ENCODE data around the gene RPUSD1. TPM values are rescaled to one million over a fixed set of nuclear protein-coding genes. Genes with fewer than 3 reads are reported as not detected.
A peak's percentile ranks its signal among the peaks of the same experiment; 100 is the strongest.

The RPUSD1 gene
- total RNA-seq, 4 donors from 2014 or later: 16.1 to 71.4 (median 24.8) TPM

- DNase-seq: peak; percentile 94
- Histone ChIP-seq H3K4me3 (peak within 1 kb of the TSS; percentile 65 to 99 (median 96)), H3K27me3 (peaks cover 4% of the 10 kb centered on the region), H3K36me3 (no peaks in the 10 kb centered on the region), H3K9me3 (no peaks in the 10 kb centered on the region), H3K27ac (peak within 1 kb of the TSS; percentile 73 to 91 (median 85)), H3K4me1 (peaks cover 14 to 22% (median 18%) of the 10 kb centered on the region in 4 donors)
- intact Hi-C loops (cut with DNase I; ENCODE audit: low total_unique reads): loop anchor here (5.0 kb wide), 1 partner anchor 76 kb away; no protein-coding TSS in a partner anchor
- 0% methylated on average over 50 of the region's 97 CpGs; no CpG with 5 or more reads in 1 of the 2 donors for WGBS, 2 donors (ENCODE audit: low coverage in 1 of 2)
- in situ Hi-C loops (cut with MboI; ENCODE audit: low pct_ligation_motif_present in 1 of 4, low pct_unique_long_range_greater_than_20kb in 1 of 4, low sequenced_read_pairs in 3 of 4): loop anchor here in 2 of 4 donors (5.0 to 10.0 kb wide), 2 partner anchors 74 to 76 kb away; partner anchors contain the start of gene METRN (in 1 of the 2)
- TF ChIP-seq EP300 (IDR thresholded peaks at IDR 0.05; ENCODE audit: low read depth) (no peak), CTCF (IDR thresholded peaks at IDR 0.05) (no peak), POLR2A (IDR thresholded peaks at IDR 0.05) (no peak), POLR2AphosphoS5 (IDR thresholded peaks at IDR 0.05) (no peak)
Observed at GRCh38 chr16:788399-789126, 382 bp upstream of the RPUSD1 start, which contains the start of gene CHTF18. CHTF18 (plus strand) TSS chr16:788620; CDS start chr16:788685, 65 bp downstream.

- intact Hi-C loops (cut with DNase I; ENCODE audit: low total_unique reads) (loop anchor here (5.0 kb wide), 1 partner anchor 75 kb away; no protein-coding TSS in a partner anchor), in situ Hi-C loops (cut with MboI; ENCODE audit: low pct_ligation_motif_present in 1 of 4, low pct_unique_long_range_greater_than_20kb in 1 of 4, low sequenced_read_pairs in 3 of 4) (loop anchor here in 2 of 4 donors (5.0 to 10.0 kb wide), 2 partner anchors 73 to 75 kb away; partner anchors contain the start of gene METRN (in 1 of the 2))
- H3K27me3 ChIP-seq: peaks cover 15% of the 10 kb centered on the region
- peak overlapping the region; percentile 73 to 91 (median 85) for H3K27ac ChIP-seq
- H3K4me3 ChIP-seq: peak overlapping the region; percentile 65 to 99 (median 96)
- WGBS, 2 donors (ENCODE audit: low coverage in 1 of 2): 41% methylated on average over 29 of the region's 47 CpGs; no CpG with 5 or more reads in 1 of the 2 donors
- H3K36me3 ChIP-seq: no peaks in the 10 kb centered on the region
- peaks cover 14 to 22% (median 18%) of the 10 kb centered on the region in 4 donors for H3K4me1 ChIP-seq
- DNase-seq: peak; percentile 28
- no peaks in the 10 kb centered on the region for H3K9me3 ChIP-seq
- no peak for TF ChIP-seq EP300 (IDR thresholded peaks at IDR 0.05; ENCODE audit: low read depth)
- TF ChIP-seq CTCF (IDR thresholded peaks at IDR 0.05): no peak
- TF ChIP-seq POLR2A (IDR thresholded peaks at IDR 0.05): no peak
- no peak for TF ChIP-seq POLR2AphosphoS5 (IDR thresholded peaks at IDR 0.05)
Observed at GRCh38 chr16:787321-787966, 737 bp downstream of the RPUSD1 start.

GRCh38 chr16:785563-786535 is 2.3 kb downstream of the RPUSD1 start:
- TF ChIP-seq CTCF (IDR thresholded peaks at IDR 0.05) (peak; percentile 63 to 81 (median 73)), POLR2AphosphoS5 (IDR thresholded peaks at IDR 0.05) (no peak), POLR2A (IDR thresholded peaks at IDR 0.05) (no peak)
- H3K36me3 ChIP-seq: no peaks in the 10 kb centered on the region
- intact Hi-C loops (cut with DNase I; ENCODE audit: low total_unique reads) (loop anchor here (5.0 kb wide), 1 partner anchor 74 kb away; no protein-coding TSS in a partner anchor), in situ Hi-C loops (cut with MboI; ENCODE audit: low pct_ligation_motif_present in 1 of 4, low pct_unique_long_range_greater_than_20kb in 1 of 4, low sequenced_read_pairs in 3 of 4) (loop anchor here in 2 of 4 donors (5.0 to 10.0 kb wide), 2 partner anchors 71 to 74 kb away; partner anchors contain the start of gene METRN (in 1 of the 2))
- H3K27me3 ChIP-seq: peaks cover 31% of the 10 kb centered on the region
- 58% methylated on average over 40 of the region's 58 CpGs; no CpG with 5 or more reads in 1 of the 2 donors for WGBS, 2 donors (ENCODE audit: low coverage in 1 of 2)
- DNase-seq: peak; percentile 76
- no peaks in the 10 kb centered on the region for H3K9me3 ChIP-seq
- no peak overlapping the region for H3K4me3 ChIP-seq
- H3K4me1 ChIP-seq: peaks cover 14 to 22% (median 18%) of the 10 kb centered on the region in 4 donors
- H3K27ac ChIP-seq: no peak overlapping the region

Data from transverse colon (tissue), 4 donors.